Measurements from ENCODE around the gene WDR59.

GRCh38 chr16:74984194-74984528 lies 762 bp downstream of the WDR59 start:
- TF ChIP-seq EZH2 (IDR thresholded peaks at IDR 0.05; ENCODE audit: borderline replicate concordance, low read depth, low read length), result no peak
- no peak for TF ChIP-seq GATA2 (CRISPR knock-in tag; IDR thresholded peaks at IDR 0.05)
- TF ChIP-seq ZNF239 (CRISPR knock-in tag; IDR thresholded peaks at IDR 0.05), result no peak
- no peak for TF ChIP-seq ETV5 (CRISPR knock-in tag; IDR thresholded peaks at IDR 0.05; ENCODE audit: low read depth)
- no peak for TF ChIP-seq ZNF639 (CRISPR knock-in tag; conservative IDR thresholded peaks at IDR 0.05 in 1 of 2, IDR thresholded peaks at IDR 0.05 in 1 of 2)
- TF ChIP-seq ZFX (CRISPR knock-in tag; IDR thresholded peaks at IDR 0.05), result no peak
- no peak for TF ChIP-seq EP300 (IDR thresholded peaks at IDR 0.05; ENCODE audit: low read length)
